Cerebellar cortex (tissue), 1 donor: ENCODE measurements around the gene ZNF454.

ENCODE experiments used
- DNase-seq: peaks from one replicate; pipeline ENCODE4 v3.0.0-alpha.2; 2015; ENCODE audit warnings: low spot score

The ZNF454 gene

DNA sequence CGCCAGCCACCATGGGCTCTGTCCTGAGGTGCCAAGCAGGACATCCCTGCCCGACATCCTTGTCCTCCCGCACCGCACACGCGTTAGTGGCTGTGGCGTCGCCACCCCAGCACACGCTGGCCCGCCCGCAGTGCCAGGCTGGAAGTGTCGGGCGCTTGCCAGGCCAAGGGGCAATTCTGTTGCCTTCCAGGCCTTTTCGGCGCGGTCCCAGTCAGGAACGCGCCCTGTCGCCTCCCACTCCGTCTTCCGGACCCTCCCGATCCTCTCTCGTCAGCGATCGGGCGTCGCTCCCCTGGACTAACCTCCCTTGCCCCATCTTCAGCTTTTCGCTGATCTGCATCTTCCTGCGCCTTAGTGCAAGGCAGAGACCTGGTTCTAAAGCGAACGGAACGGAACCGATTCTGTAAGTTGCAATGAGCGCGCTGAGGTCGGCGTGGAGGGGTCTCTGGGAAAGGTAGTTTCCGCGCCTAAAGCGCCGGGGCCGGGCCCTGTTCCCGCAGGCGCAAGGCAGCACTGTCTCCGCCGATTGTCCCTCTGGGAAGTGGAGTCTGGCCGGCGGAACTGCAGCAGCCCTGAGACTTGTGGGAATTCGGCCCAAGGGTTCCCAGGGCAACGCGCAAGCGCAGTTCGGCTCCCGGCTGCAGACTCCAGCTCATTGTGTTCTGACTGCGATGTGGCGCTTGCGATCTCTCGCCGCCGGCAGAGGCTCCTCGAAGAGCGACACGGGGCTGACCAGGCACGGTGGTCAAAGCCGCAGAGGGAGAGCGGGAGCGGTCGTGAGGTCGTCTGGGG lies at the start of gene ZNF454:
Gene ZNF454 (plus strand): TSS at position 630 of the 792 bp plus-strand sequence. CDS start 1,594 bp downstream, outside the sequence.
- DNase-seq = peak; percentile 94

DNA sequence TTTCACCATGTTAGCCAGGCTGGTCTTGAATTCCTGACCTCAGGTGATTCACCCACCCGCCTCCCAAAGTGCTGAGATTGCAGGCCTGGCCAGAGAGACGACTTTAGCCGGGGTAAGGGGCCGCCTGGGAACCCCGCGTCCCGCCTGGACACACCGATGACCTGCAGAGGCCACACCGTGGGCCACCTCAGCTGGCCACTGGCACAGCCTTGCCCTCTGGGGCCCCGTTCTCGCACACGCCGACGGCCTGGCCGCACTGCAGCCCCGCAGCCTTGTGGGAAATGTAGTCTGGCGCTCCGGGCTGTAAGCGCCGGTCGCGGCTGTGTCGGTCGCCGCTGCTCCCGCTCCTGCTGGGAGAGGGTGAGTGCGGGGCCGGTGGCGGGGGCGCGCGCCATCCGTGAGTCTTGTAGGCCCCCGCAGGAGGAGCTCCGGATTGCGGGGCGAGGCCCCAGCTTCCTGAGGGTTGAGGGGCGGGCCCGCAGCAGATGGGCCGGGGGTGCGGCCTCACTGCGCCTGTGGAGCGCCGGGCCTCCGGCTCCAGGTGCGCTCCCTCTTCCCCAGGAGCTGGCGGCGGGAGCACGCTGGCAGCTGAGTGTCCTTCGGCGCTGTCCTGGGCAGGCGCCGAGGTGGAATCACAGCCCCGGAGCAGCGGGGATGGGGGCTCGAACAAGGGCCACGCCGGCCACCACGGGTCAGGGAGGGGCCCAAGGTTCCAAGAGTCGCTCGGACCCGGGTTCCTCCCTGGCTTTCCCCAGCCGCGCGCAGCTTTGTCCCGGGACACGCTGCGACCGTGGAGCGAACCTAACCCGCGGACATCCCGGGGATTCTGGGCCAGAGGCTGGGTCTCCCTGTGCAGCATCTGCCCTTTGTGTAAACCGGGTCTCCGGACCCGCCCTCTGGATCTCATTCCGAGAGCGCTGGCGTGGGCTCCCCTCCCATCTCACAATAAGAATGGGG lies 45.1 kb upstream of the ZNF454 start, which contains the start of gene ZFP2:
Gene ZFP2 (plus strand): TSS at position 299 of the 957 bp plus-strand sequence. CDS start 35,401 bp downstream, outside the sequence.
- DNase-seq = peak; percentile 81

- no peak for DNase-seq
Measured at GRCh38 chr5:178899289-178899688, 41.7 kb upstream of the ZNF454 start.

GRCh38 chr5:178902849-178903248 lies 38.1 kb upstream of the ZNF454 start:
- DNase-seq = no peak

GRCh38 chr5:178931846-178932760 lies 8.9 kb upstream of the ZNF454 start:
- DNase-seq = no peak

GRCh38 chr5:178941361-178941760 lies 363 bp downstream of the ZNF454 start:
- DNase-seq = peak; percentile 25

DNA sequence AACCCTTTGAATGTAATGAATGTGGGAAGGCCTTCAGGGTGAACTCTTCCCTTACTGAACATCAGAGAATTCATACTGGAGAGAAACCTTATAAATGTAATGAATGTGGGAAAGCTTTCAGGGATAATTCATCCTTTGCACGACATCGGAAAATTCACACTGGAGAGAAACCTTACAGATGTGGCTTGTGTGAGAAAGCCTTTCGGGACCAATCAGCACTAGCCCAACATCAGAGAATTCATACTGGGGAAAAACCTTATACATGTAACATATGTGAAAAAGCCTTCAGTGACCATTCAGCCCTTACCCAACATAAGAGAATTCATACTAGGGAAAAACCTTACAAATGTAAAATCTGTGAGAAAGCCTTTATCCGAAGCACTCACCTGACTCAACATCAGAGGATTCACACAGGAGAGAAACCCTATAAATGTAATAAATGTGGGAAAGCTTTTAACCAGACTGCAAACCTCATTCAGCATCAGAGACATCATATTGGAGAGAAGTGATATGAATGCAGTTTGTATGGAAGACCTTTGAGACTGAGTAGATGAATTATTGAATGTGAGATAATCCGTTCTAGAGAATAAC lies 24.6 kb downstream of the ZNF454 start:
- no peak for DNase-seq

DNA sequence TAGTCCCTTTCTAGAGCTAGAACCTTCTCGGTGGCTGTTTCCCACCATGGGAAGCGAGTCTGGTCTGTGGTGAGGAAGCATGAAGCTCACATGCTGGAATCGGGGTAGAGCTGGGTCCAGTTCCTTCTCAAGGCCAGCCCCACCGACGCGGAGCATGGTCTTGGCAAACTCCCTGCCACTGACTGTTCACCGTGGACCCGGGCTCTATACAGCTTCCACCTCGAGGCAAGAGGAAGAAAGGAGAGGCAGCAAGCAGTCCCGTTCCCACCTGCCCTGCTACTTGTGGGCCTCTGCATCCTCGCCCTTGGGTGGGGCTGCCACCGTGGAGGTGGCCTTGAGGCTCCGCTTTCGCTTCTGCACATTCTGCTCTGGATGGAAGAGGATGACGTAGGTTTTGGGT lies 40.4 kb downstream of the ZNF454 start:
- DNase-seq = no peak

GRCh38 chr5:178982941-178983340 lies 41.9 kb downstream of the ZNF454 start:
- DNase-seq = no peak

GRCh38 chr5:178983728-178984127 lies 42.7 kb downstream of the ZNF454 start:
- DNase-seq = no peak

GRCh38 chr5:178984145-178985072 lies 43.4 kb downstream of the ZNF454 start:
- DNase-seq = no peak

GRCh38 chr5:178986326-178986960 lies 45.4 kb downstream of the ZNF454 start:
- DNase-seq = no peak

- no peak for DNase-seq
Measured at GRCh38 chr5:178988436-178989220, 47.6 kb downstream of the ZNF454 start.

- no peak for DNase-seq
Measured at GRCh38 chr5:178989311-178989710, 48.3 kb downstream of the ZNF454 start.

DNA sequence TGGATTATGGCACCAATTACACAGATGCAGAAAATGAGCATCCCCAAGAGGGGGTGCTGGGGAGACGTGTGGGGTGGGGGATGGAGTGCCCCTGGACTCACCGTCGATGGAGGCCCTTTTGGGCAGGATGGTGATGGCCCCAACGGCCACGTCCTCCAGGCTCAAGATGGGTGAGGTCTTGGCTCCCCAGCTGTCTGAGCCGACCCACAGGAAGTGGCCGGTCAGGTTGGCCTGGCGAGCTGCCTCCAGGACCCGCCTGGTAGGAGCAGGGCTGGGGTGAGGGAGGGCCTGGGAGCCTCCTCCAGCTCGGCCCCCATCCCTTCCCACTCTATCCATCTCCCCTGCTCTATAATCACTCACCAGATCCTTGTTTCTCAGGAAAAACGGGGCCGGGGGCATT lies 49.5 kb downstream of the ZNF454 start:
- DNase-seq = no peak

- DNase-seq = no peak
Measured at GRCh38 chr5:178991190-178992145, 50.5 kb downstream of the ZNF454 start.

GRCh38 chr5:178992291-178992895 lies 51.4 kb downstream of the ZNF454 start:
- no peak for DNase-seq
